Small intestine (tissue), 7 donors: ENCODE results near the gene HDAC4. TPM values are rescaled to one million over a fixed set of nuclear protein-coding genes. Genes with fewer than 3 reads are reported as not detected.

Experiments
- DNase-seq, 2 donors: peaks; one replicate each; pipeline versions ENCODE4 v3.0.0 to v3.0.0-alpha.2; 2013
- FAIRE-seq: peaks from 2 replicates; lab custom pipeline; 2012; peaks lifted over from hg19 to GRCh38; lab: Jason Lieb, UNC
- H3K27ac ChIP-seq, 3 donors: one replicate each; pipeline ENCODE4 v1.5.1; 2013; ENCODE audit warnings: low read length in 2 of 3, mild to moderate bottlenecking in 2 of 3, control low read depth in 1 of 3, inconsistent platforms in 1 of 3, low read depth in 1 of 3, moderate library complexity in 1 of 3
- H3K27me3 ChIP-seq, 3 donors: one replicate each; pipeline ENCODE4 v1.6.1; 2013; ENCODE audit warnings: low read length in 3 of 3, inconsistent platforms in 1 of 3; ENCODE audit not compliant: control insufficient read depth in 3 of 3, insufficient read depth in 3 of 3
- H3K36me3 ChIP-seq, 3 donors: one replicate each; pipeline ENCODE4 v1.6.1; 2013; ENCODE audit warnings: low read length in 3 of 3, inconsistent platforms in 1 of 3, low read depth in 1 of 3, mild to moderate bottlenecking in 1 of 3, moderate library complexity in 1 of 3; ENCODE audit not compliant: control insufficient read depth in 3 of 3, insufficient read depth in 2 of 3
- H3K4me1 ChIP-seq, 3 donors: one replicate each; pipeline ENCODE4 v1.6.1; 2013; ENCODE audit warnings: low read length in 2 of 3, inconsistent platforms in 1 of 3, low read depth in 1 of 3, mild to moderate bottlenecking in 1 of 3, moderate library complexity in 1 of 3; ENCODE audit not compliant: control insufficient read depth in 3 of 3, insufficient read depth in 2 of 3
- H3K4me3 ChIP-seq, 3 donors: one replicate each; pipeline ENCODE4 v1.5.1; 2013; ENCODE audit warnings: low read length in 3 of 3, control low read depth in 1 of 3, inconsistent platforms in 1 of 3, low read depth in 1 of 3, mild to moderate bottlenecking in 1 of 3, moderate library complexity in 1 of 3
- H3K9me3 ChIP-seq, 2 donors: one replicate each; pipeline ENCODE4 v1.6.1; 2013; ENCODE audit warnings: low read depth in 1 of 2, low read length in 1 of 2; ENCODE audit not compliant: control insufficient read depth in 2 of 2, insufficient read depth in 1 of 2
- WGBS, 3 donors: extraction: QIAGEN DNeasy Blood & Tissue Kit; methylation state at CpG; one replicate each; pipeline ENCODE4 v1.1.7; 2013; 5-methylcytosine and 5-hydroxymethylcytosine counted together
- polyA plus RNA-seq, 4 donors: library from polyadenylated mRNA; stranded (reverse) in 3 of 4; unstranded in 1 of 4; fragments of 200-250 nt in 3 of 4; fragments of 120-200 nt in 1 of 4; gene quantifications; one replicate each; pipeline versions ENCODE4 v1.2.1 to v1.2.3, GENCODE V29; 2013
- donor health status: healthy with polysubstance abuse.
- donor health status: control.
- donor health status: control.
- donor health status: Bipolar disorder and iron deficiency.
- donor health status: healthy.

HDAC4 gene
- polyA plus RNA-seq, 4 donors = 3.1 to 11.3 (median 5.9) TPM

DNA sequence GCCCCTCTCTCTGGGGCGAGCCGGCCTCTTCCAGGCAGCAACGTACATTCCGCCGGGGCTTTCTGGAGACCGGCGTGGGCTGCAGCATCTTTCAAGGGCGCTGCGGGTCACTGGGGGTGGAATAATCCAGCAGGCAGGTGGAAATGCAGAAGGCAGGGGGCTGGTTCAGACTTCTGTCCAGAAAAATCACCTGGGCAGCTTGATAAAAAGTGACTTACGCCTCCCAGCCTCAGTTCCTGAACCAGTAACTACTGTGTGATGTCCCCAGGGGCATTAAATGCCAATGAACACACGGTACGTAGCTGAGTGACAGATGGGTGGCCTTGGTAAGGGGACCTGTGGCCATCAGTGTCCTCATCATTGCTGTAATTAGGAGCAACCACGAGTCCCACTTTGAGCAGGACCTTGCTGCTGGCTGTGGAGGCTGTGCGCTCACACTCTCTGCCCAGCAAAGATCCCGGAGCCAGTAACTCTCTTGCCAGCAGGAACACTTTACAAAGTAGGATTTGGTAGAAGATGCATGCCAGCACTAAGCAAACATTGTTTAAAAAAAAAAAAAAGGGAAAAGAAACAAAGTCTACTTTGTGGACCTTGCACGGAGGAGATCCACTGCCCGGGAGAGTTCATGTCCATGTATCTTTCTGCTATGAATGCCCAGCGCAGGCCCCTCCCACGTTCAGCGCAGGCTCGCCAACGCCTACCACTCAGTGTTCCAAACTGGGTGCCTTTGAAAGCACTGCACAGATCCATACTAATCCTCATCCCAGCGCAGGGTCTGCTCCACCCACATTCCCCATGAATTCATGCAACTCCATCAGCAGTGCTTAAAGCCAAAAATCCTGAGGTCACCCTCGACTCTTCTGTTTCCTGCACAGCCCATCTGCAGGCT lies 177.3 kb downstream of the HDAC4 start:
- FAIRE-seq (no peak), DNase-seq (peak; percentile 74 to 88)
- WGBS, 3 donors = 24 to 58% (median 40%) methylated on average over 24 of the region's 24 CpGs
- H3K36me3 ChIP-seq = peaks cover 0 to 3% (median 0%) of the 10 kb centered on the region in 3 donors
- H3K9me3 ChIP-seq = no peaks in the 10 kb centered on the region
- peaks cover 4 to 40% (median 30%) of the 10 kb centered on the region in 3 donors for H3K4me1 ChIP-seq
- H3K4me3 ChIP-seq = no peak overlapping the region
- H3K27me3 ChIP-seq = no peaks in the 10 kb centered on the region
- peak overlapping the region in 2 of 3 donors; percentile 44 to 85 for H3K27ac ChIP-seq

DNA sequence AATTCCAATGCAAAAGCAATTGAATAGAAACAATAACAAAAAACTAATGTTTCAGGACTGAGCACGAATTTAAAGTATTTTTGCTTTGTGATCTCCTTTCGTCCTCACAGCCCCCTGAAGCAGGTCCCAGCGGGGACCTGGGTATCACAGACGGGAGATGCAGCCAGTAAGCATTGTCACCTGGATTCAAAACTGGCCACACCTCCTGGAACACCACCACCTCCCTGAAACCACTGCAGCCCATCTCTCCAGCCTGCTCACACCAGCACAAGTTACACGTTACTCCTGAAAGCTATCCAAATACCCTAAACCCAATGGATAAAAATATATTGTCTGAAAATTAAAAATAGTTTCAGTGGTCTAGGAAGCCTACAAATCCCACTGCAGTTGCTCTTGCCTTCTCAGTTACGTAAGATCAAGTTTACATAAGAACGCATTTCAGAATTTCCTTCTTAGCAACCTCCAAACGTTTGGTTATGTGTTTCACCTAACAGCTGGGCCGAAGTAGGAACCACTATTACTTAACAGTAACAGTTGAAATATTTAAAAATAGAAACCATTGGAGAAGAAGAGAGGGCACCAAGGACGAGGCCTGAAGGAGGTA lies 178.0 kb downstream of the HDAC4 start:
- no peak for DNase-seq
- 47 to 54% (median 51%) methylated on average over 10 of the region's 10 CpGs for WGBS, 3 donors
- no peak for FAIRE-seq
- H3K36me3 ChIP-seq = no peaks in the 10 kb centered on the region
- peak overlapping the region in 2 of 3 donors; percentile 44 to 89 for H3K27ac ChIP-seq
- H3K27me3 ChIP-seq = no peaks in the 10 kb centered on the region
- peaks cover 4 to 40% (median 28%) of the 10 kb centered on the region in 3 donors for H3K4me1 ChIP-seq
- no peak overlapping the region for H3K4me3 ChIP-seq
- H3K9me3 ChIP-seq = no peaks in the 10 kb centered on the region

DNA sequence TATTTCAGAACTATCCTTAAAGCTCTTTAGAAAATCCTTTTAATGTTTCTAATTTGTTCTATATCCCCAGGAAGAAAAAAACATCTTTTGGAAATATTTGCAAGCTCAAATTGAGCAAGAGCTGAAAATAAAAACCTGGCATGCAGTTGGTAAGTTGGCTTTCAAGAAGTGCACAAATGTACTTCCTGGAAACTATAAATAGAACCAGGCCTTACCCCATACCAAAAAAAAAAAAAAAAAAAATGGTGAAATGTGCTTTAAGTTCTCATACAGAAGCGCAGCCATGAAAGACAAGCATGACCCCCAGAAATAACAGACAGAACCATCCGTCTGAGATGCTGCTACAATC lies 178.5 kb downstream of the HDAC4 start:
- Histone ChIP-seq H3K4me3 (no peak overlapping the region), H3K27me3 (no peaks in the 10 kb centered on the region), H3K9me3 (no peaks in the 10 kb centered on the region), H3K27ac (peak overlapping the region in 2 of 3 donors; percentile 50 to 89), H3K36me3 (no peaks in the 10 kb centered on the region), H3K4me1 (peaks cover 4 to 40% (median 27%) of the 10 kb centered on the region in 3 donors)
- FAIRE-seq = no peak
- no peak for DNase-seq
- WGBS, 3 donors = 62 to 95% (median 90%) methylated on average over 2 of the region's 2 CpGs

DNA sequence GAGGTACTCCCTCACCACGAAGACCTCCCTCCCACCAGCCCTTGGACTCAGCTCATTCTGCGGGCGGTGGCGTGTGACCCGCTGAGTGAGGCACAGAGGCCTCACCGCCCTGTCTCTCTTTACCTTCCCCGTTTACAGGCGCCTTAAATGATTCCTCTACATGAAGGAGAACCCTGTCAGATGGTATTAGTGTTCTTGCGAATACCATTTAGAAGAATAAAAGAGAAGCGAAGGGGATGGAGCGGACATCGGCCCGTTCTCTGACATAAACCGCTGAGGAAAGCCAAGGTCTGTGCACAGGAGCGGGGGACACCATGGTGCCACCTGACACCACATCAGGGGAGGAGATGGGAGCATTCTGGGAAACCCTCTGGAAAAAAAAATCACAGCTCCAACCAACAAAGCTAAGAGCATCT lies 179.8 kb downstream of the HDAC4 start:
- 92 to 93% (median 92%) methylated on average over 15 of the region's 15 CpGs for WGBS, 3 donors
- Histone ChIP-seq H3K36me3 (no peaks in the 10 kb centered on the region), H3K27me3 (no peaks in the 10 kb centered on the region), H3K4me3 (no peak overlapping the region), H3K9me3 (no peaks in the 10 kb centered on the region), H3K4me1 (peaks cover 4 to 31% (median 30%) of the 10 kb centered on the region in 3 donors), H3K27ac (peak overlapping the region in 2 of 3 donors; percentile 50 to 86)
- no peak for DNase-seq
- no peak for FAIRE-seq

DNA sequence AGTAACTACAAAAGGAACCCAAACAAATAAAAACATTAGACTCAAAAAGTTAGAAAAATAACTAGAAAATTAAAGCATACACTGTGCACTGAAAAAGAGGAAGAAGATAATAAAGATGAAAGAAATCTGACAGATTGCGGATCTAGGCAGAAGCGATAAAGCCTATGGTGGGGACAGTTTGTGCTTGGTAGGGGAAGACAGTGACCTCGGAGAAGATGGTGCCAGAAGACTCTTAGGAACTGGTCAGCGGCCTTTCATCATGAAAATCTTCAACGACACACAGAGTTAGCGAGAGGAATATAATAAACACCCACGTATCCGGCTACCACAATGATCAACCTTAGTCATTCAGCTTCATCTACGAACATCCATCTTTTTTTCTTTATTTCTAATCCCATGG lies 180.5 kb downstream of the HDAC4 start:
- no peak for DNase-seq
- 89 to 98% (median 91%) methylated on average over 9 of the region's 9 CpGs for WGBS, 3 donors
- peaks cover 0 to under 1% (median 0%) of the 10 kb centered on the region in 3 donors for H3K36me3 ChIP-seq
- H3K4me3 ChIP-seq = no peak overlapping the region
- peaks cover 3 to 28% (median 25%) of the 10 kb centered on the region in 3 donors for H3K4me1 ChIP-seq
- H3K27me3 ChIP-seq = no peaks in the 10 kb centered on the region
- no peak for FAIRE-seq
- H3K27ac ChIP-seq = no peak overlapping the region
- no peaks in the 10 kb centered on the region for H3K9me3 ChIP-seq

DNA sequence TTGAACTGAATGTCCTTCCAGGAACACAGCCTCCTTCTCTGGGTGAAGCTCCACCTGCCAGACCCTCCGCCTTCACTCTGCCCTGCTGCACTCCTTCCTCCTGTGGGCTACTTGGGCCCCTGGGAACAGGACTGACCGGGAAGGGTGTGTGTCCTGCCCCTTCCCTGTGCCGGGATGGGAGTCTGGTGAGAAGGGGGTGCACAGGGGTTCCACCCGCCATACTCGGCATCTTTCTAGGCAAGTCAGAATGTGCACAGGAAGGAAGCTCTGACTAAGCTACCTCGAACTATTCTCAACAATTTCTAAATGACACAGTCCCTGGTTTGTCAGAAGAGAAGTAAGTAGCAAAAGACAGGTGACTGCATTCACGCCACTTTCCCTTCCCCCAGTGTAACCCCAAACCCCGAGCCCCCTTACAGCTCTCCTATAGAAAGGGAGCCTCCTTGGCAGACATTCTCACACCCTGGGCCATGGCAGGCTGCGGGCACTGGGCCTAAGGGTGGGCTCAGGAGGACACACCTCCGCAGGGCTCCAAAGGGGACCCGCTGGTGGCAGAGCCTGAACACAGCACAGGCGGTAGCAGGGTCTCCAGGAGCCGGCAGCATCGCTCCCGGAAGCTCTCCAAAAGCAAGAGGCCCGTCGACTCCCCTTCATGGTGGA lies 184.1 kb downstream of the HDAC4 start:
- DNase-seq = no peak
- no peak for FAIRE-seq
- Histone ChIP-seq H3K36me3 (peaks cover 0 to 9% (median 0%) of the 10 kb centered on the region in 3 donors), H3K9me3 (no peaks in the 10 kb centered on the region), H3K27me3 (no peaks in the 10 kb centered on the region), H3K27ac (no peak overlapping the region), H3K4me1 (peaks cover 0 to 5% (median 3%) of the 10 kb centered on the region in 3 donors), H3K4me3 (no peak overlapping the region)
- 65 to 88% (median 76%) methylated on average over 17 of the region's 17 CpGs for WGBS, 3 donors

DNA sequence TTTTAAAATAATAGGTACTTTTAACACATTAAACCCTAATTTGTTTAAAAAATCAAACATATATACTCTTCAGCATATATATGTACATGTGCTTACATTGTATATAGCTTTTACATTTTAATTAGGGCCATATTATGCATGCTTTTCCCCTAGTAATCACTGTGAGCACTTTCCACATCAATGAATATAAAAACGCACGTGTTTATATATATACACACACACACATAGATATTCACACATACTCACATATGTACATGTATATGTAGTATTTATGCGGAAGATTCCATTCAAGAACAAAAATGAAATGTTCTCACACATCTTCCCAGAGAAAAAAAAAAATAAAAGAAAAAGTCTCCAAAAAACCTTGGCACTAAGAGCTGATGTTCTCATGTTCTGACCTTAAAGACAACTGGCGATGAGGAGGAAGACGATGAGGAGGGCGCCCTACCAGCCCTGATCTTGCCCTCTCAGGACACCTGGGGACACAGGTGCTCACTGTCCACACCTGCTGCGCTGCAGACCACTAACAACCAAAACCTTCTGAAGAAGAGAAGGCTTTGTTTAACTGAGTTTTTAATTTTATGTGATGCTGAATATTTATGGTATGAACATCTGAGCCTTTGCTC lies 184.7 kb downstream of the HDAC4 start:
- Histone ChIP-seq H3K4me1 (peaks cover 0 to 5% (median 0%) of the 10 kb centered on the region in 3 donors), H3K27me3 (no peaks in the 10 kb centered on the region), H3K36me3 (peaks cover 0 to 9% (median 0%) of the 10 kb centered on the region in 3 donors), H3K9me3 (no peaks in the 10 kb centered on the region), H3K27ac (no peak overlapping the region), H3K4me3 (no peak overlapping the region)
- FAIRE-seq (no peak), DNase-seq (no peak)
- 82 to 89% (median 86%) methylated on average over 7 of the region's 7 CpGs for whole genome bisulfite sequencing, 3 donors
